Hepatocyte (in vitro differentiated cells): Measurements from ENCODE around the gene SLC28A3. TPM values are rescaled to one million over a fixed set of nuclear protein-coding genes. Genes with fewer than 3 reads are reported as not detected.

ENCODE experiments used
- DNase-seq: peaks from one replicate; pipeline ENCODE4 v3.0.0-alpha.2; 2016; ENCODE audit warnings: low spot score
- H2AFZ ChIP-seq: fragments of 200-600 bp; sonication (generic); 2 replicates; pipeline ENCODE4 v1.6.0; 2016; ENCODE audit warnings: antibody characterized with exemption, mild to moderate bottlenecking
- H3K27ac ChIP-seq: fragments of 200-600 bp; sonication (generic); 2 replicates; pipeline ENCODE4 v1.5.1; 2016; ENCODE audit warnings: mild to moderate bottlenecking
- H3K27me3 ChIP-seq: fragments of 200-600 bp; sonication (generic); 2 replicates; pipeline ENCODE4 v1.6.1; 2016
- H3K36me3 ChIP-seq: fragments of 200-600 bp; sonication (generic); replicated peaks from 2 replicates; pipeline ENCODE4 v1.5.1; 2016; ENCODE audit warnings: low read depth; ENCODE audit not compliant: insufficient read depth
- H3K4me1 ChIP-seq: fragments of 200-600 bp; sonication (generic); 2 replicates; pipeline ENCODE4 v1.5.1; 2016; ENCODE audit warnings: mild to moderate bottlenecking, moderate library complexity; ENCODE audit not compliant: insufficient read depth
- H3K4me2 ChIP-seq: fragments of 200-600 bp; sonication (generic); 2 replicates; pipeline ENCODE4 v1.6.0; 2016
- H3K4me3 ChIP-seq: fragments of 200-600 bp; sonication (generic); 2 replicates; pipeline ENCODE4 v1.5.1; 2016; ENCODE audit warnings: mild to moderate bottlenecking
- H3K79me2 ChIP-seq: fragments of 200-600 bp; sonication (generic); 2 replicates; pipeline ENCODE4 v1.6.0; 2017; ENCODE audit warnings: mild to moderate bottlenecking
- H3K9me2 ChIP-seq: fragments of 200-600 bp; sonication (generic); replicated peaks from 2 replicates; pipeline ENCODE4 v1.6.0; 2017; ENCODE audit warnings: mild to moderate bottlenecking; ENCODE audit not compliant: insufficient read depth
- H3K9me3 ChIP-seq: fragments of 200-600 bp; sonication (generic); 2 replicates; pipeline ENCODE4 v1.5.1; 2016; ENCODE audit warnings: low read depth, mild to moderate bottlenecking
- H4K20me1 ChIP-seq: fragments of 200-600 bp; sonication (generic); 2 replicates; pipeline ENCODE4 v1.6.0; 2016; ENCODE audit warnings: mild to moderate bottlenecking; ENCODE audit not compliant: insufficient read depth, poor library complexity, severe bottlenecking
- EZH2 ChIP-seq: fragments of 200-600 bp; sonication (generic); IDR thresholded peaks from 2 replicates; pipeline ENCODE4 v1.6.1; 2016; ENCODE audit warnings: antibody characterized with exemption, mild to moderate bottlenecking, borderline replicate concordance
- EZH2phosphoT487 ChIP-seq: fragments of 200-600 bp; sonication (generic); IDR thresholded peaks from one replicate; pipeline ENCODE4 v1.6.1; 2018; ENCODE audit warnings: antibody characterized with exemption, mild to moderate bottlenecking, low read depth, moderate library complexity; ENCODE audit not compliant: unreplicated experiment, severe bottlenecking
- whole genome bisulfite sequencing: methylation state at CpG from one replicate; pipeline ENCODE4 v1.1.6; 2016; ENCODE audit warnings: low lambda C conversion rate; ENCODE audit errors: missing lambda C conversion rate; 5-methylcytosine and 5-hydroxymethylcytosine counted together
- polyA plus RNA-seq: library from polyadenylated mRNA; unstranded; fragments of >200 nt; fragmentation: Nextera tagmentation; extraction: Ambion mirVana; gene quantifications from 2 replicates; pipeline ENCODE4 v1.2.1, GENCODE V29; 2016
- total RNA-seq: library from RNA; depleted of rRNA; stranded (reverse); fragments of >200 nt; gene quantifications from 2 replicates; pipeline ENCODE4 v1.2.3, GENCODE V29; 2014
- TF ChIP-seq, protein P1 (sequence below): fragments of 200-600 bp; sonication (generic); IDR thresholded peaks from 2 replicates; pipeline ENCODE4 v1.5.1; 2016; ENCODE audit warnings: antibody characterized with exemption, mild to moderate bottlenecking; ENCODE audit not compliant: poor library complexity

Gene SLC28A3
- total and polyA plus RNA-seq, 2 experiments from 2014 or later = 0.98 to 1.7 TPM

DNA sequence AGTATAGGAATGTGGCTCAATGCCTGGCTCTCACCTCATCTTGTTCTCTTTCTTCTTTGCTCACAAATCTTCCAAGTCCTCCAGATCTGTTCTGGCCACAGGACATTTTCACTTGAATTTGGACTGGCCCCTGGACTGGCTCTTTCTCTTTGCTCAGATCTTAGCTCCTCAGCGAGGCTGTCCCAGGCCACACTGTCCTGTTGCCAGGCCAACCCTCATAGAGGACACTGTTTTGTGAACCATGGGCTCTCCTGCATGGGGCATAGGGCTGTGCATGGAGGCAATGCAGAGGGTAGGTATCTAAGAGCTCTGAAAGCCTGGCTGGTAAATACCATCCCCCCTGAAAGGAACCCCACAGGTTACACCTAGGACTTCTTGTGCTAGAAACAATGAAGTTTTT is 13.5 kb upstream of the SLC28A3 start:
- DNase-seq = no peak
- no peak overlapping the region for H3K4me3 ChIP-seq
- no peaks in the 10 kb centered on the region for H3K9me2 ChIP-seq
- no peak overlapping the region for H3K27ac ChIP-seq
- no peaks in the 10 kb centered on the region for H3K79me2 ChIP-seq
- no peaks in the 10 kb centered on the region for H3K36me3 ChIP-seq
- H3K9me3 ChIP-seq = no peaks in the 10 kb centered on the region
- H3K4me2 ChIP-seq = no peak overlapping the region
- no peaks in the 10 kb centered on the region for H3K4me1 ChIP-seq
- WGBS = 100% methylated on average over 1 of the region's 1 CpG
- TF ChIP-seq EZH2phosphoT487 (no peak), EZH2 (no peak)
- TF ChIP-seq, protein P1, sequence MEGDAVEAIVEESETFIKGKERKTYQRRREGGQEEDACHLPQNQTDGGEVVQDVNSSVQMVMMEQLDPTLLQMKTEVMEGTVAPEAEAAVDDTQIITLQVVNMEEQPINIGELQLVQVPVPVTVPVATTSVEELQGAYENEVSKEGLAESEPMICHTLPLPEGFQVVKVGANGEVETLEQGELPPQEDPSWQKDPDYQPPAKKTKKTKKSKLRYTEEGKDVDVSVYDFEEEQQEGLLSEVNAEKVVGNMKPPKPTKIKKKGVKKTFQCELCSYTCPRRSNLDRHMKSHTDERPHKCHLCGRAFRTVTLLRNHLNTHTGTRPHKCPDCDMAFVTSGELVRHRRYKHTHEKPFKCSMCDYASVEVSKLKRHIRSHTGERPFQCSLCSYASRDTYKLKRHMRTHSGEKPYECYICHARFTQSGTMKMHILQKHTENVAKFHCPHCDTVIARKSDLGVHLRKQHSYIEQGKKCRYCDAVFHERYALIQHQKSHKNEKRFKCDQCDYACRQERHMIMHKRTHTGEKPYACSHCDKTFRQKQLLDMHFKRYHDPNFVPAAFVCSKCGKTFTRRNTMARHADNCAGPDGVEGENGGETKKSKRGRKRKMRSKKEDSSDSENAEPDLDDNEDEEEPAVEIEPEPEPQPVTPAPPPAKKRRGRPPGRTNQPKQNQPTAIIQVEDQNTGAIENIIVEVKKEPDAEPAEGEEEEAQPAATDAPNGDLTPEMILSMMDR = no peak
- H2AFZ ChIP-seq = no peak overlapping the region
- no peaks in the 10 kb centered on the region for H4K20me1 ChIP-seq
- H3K27me3 ChIP-seq = no peaks in the 10 kb centered on the region

DNA sequence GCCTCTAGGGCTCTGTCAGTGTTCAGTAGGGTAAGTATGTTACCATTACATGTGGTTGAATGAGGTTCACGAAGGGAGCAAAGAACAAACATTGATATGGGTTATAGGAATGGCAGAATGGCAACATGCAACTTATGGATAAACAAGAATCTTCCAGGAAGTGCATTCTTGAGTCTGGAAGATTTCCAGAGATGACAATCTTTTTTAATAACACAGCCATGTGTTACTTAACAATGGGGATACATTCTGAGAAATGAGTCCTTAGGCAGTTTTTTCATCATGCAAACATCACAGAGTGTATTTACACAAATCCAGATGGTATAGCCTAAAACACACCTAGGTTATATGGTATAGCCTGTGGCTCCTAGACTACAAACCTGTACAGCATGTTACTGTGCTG is 9.1 kb upstream of the SLC28A3 start:
- 65% methylated on average over 1 of the region's 1 CpG for WGBS
- TF ChIP-seq EZH2 = no peak
- TF ChIP-seq, protein P1 = no peak
- no peak for TF ChIP-seq EZH2phosphoT487
- H2AFZ ChIP-seq = no peak overlapping the region

DNA sequence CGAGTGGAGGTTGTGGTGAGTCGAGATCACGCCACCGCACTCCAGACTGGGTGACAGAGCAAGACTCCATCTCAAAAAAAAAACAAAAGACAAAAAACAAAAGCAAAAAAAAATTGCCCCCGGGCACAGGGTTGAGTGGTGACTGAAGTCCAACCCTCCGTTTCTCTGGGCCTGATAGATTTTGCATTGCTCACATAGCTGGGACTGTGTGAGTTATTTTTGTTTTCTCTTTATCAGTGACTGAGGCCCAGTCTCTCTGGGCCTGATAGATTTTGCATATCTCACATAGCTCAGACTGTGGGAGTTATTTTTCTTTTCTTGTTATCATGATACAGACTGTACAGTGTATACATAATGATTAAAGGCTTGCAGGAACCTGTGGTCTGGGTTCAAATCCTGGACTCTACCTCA is 2.6 kb upstream of the SLC28A3 start:
- no peaks in the 10 kb centered on the region for H3K79me2 ChIP-seq
- H3K4me3 ChIP-seq = no peak overlapping the region
- H3K4me1 ChIP-seq = peaks cover 11% of the 10 kb centered on the region
- no peaks in the 10 kb centered on the region for H3K9me2 ChIP-seq
- no peak overlapping the region for H2AFZ ChIP-seq
- H3K4me2 ChIP-seq = no peak overlapping the region
- TF ChIP-seq EZH2 = no peak
- no peak for TF ChIP-seq EZH2phosphoT487
- TF ChIP-seq, protein P1 = no peak
- no peaks in the 10 kb centered on the region for H3K9me3 ChIP-seq
- no peaks in the 10 kb centered on the region for H4K20me1 ChIP-seq
- H3K36me3 ChIP-seq = no peaks in the 10 kb centered on the region
- 68% methylated on average over 6 of the region's 6 CpGs for WGBS
- no peaks in the 10 kb centered on the region for H3K27me3 ChIP-seq
- no peak for DNase-seq
- no peak overlapping the region for H3K27ac ChIP-seq

More for the DNA sequence above, 9.1 kb upstream of the SLC28A3 start:
- Histone ChIP-seq H3K9me3 (no peaks in the 10 kb centered on the region), H3K27me3 (no peaks in the 10 kb centered on the region), H3K27ac (no peak overlapping the region), H4K20me1 (no peaks in the 10 kb centered on the region), H3K9me2 (no peaks in the 10 kb centered on the region), H3K4me1 (no peaks in the 10 kb centered on the region), H3K36me3 (no peaks in the 10 kb centered on the region), H3K4me2 (no peak overlapping the region), H3K4me3 (no peak overlapping the region), H3K79me2 (no peaks in the 10 kb centered on the region)
- no peak for DNase-seq

DNA sequence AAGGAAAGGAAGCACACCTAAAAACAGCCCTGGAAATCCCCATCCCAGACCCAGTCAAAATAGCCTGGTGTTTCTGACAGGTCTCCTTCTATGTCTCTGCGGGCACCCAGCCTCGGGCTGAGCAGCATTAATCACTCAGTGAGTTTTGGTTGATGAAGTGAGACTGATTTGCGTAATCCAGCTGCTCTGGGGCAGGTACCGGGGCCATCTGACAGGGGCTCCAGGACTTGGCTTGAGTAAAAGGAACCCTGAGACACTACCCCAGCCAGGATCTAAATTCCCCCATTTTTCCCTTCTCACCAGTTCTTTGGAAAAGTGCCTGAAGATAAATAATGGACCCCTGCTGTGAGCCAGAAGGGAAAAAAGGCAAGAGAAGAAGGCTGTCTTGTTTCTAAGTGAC is 596 bp downstream of the SLC28A3 start:
- H3K4me2 ChIP-seq = no peak overlapping the region
- TF ChIP-seq EZH2 = no peak
- TF ChIP-seq, protein P1 = no peak
- no peak for TF ChIP-seq EZH2phosphoT487
- no peak overlapping the region for H3K4me3 ChIP-seq
- DNase-seq = no peak
- H3K36me3 ChIP-seq = no peaks in the 10 kb centered on the region
- peaks cover 14% of the 10 kb centered on the region for H3K4me1 ChIP-seq
- H3K27ac ChIP-seq = peak overlapping the region; percentile 23
- 47% methylated on average over 4 of the region's 4 CpGs for whole genome bisulfite sequencing
- H3K79me2 ChIP-seq = no peaks in the 10 kb centered on the region
- H3K27me3 ChIP-seq = no peaks in the 10 kb centered on the region
- H2AFZ ChIP-seq = no peak overlapping the region
- H4K20me1 ChIP-seq = no peaks in the 10 kb centered on the region
- H3K9me2 ChIP-seq = no peaks in the 10 kb centered on the region
- no peaks in the 10 kb centered on the region for H3K9me3 ChIP-seq
